Heart right ventricle (tissue), 16 donors: Measurements from ENCODE around the gene CRYZL1. TPM values are rescaled to one million over a fixed set of nuclear protein-coding genes. Genes with fewer than 3 reads are reported as not detected.

Experiments
- ATAC-seq, 8 donors: fragments of 200-7000 bp; cut with Tn5 transposase; one replicate each; pipeline ENCODE4 v1.9.1; 2020; ENCODE audit warnings: mild to moderate bottlenecking in 8 of 8, moderate library complexity in 8 of 8, moderate number of reproducible peaks in 1 of 8
- DNase-seq, 2 donors: peaks; one replicate each; pipeline ENCODE4 v3.0.0-alpha.2; 2020
- H3K27ac ChIP-seq, 10 donors: fragments of 200-600 bp; sonication (generic) in 2 of 10; one replicate each; pipeline versions ENCODE4 v1.5.0 to v1.8.0; 2020 to 2022; ENCODE audit warnings: mild to moderate bottlenecking in 3 of 10
- H3K27me3 ChIP-seq, 7 donors: fragments of 200-600 bp; one replicate each; pipeline ENCODE4 v1.8.0; 2021 to 2022; ENCODE audit warnings: mild to moderate bottlenecking in 2 of 7
- H3K36me3 ChIP-seq, 9 donors: fragments of 200-600 bp; sonication (generic) in 1 of 9; one replicate each; pipeline versions ENCODE4 v1.5.0 to v1.8.0; 2020 to 2022; ENCODE audit warnings: mild to moderate bottlenecking in 2 of 9
- H3K4me1 ChIP-seq, 9 donors: fragments of 200-600 bp; sonication (generic) in 1 of 9; one replicate each; pipeline versions ENCODE4 v1.5.0 to v1.8.0; 2020 to 2022; ENCODE audit warnings: mild to moderate bottlenecking in 4 of 9
- H3K4me3 ChIP-seq, 10 donors: fragments of 200-600 bp; sonication (generic) in 2 of 10; one replicate each; pipeline versions ENCODE4 v1.5.0 to v1.8.0; 2020 to 2022; ENCODE audit warnings: mild to moderate bottlenecking in 7 of 10, moderate library complexity in 2 of 10
- H3K9me3 ChIP-seq, 11 donors: fragments of 200-600 bp in 10 of 11; sonication (generic) in 2 of 11; one replicate each; pipeline versions ENCODE4 v1.5.0 to v1.8.0; 2013 to 2022; ENCODE audit warnings: mild to moderate bottlenecking in 2 of 11, control low read depth in 1 of 11, moderate library complexity in 1 of 11
- CTCF ChIP-seq, 9 donors: fragments of 200-600 bp; sonication (generic) in 2 of 9; IDR thresholded peaks; one replicate each; pipeline versions ENCODE4 v1.5.0 to v1.8.0; 2021 to 2022; ENCODE audit warnings: antibody characterized with exemption in 9 of 9, mild to moderate bottlenecking in 5 of 9, moderate library complexity in 1 of 9
- WGBS, 2 donors: extraction: QIAGEN DNeasy Blood & Tissue Kit; methylation state at CpG; one replicate each; pipeline ENCODE4 v1.1.7; 2013; ENCODE audit warnings: inconsistent platforms in 1 of 2; 5-methylcytosine and 5-hydroxymethylcytosine counted together
- intact Hi-C, 10 donors: fragments of 100-400 bp; cut with DNase I; formaldehyde crosslinking; loops; one replicate each; pipeline versions ENCODE4 v1.11.1 to v1.14.2; 2022
- polyA plus RNA-seq, 2 donors: library from polyadenylated mRNA; stranded (reverse); fragments of 200-250 nt; gene quantifications; one replicate each; pipeline ENCODE4 v1.2.3, GENCODE V29; 2013
- total RNA-seq, 10 donors: library from RNA; stranded (reverse); fragmentation: NEBNext Ultra II Directional in 3 of 10; extraction: Animal tissue kit (Norgen Biotek cat#: 25700) in 3 of 10; gene quantifications; one replicate each; pipeline versions ENCODE4 v1.2.1 to v1.2.4, GENCODE V29; 2021 to 2023
- donor health status: Arrhythmogenic right ventricular cardiomyopathy.
- donor health status: ischemic (EF 13 %, LVEDD 7.1; RV severe dilation, severe dysfunction).
- donor health status: healthy with polysubstance abuse.
- donor health status: DM: no; HTN: yes; CAD: no.
- donor health status: DM: no; HTN: no; CAD: no.
- donor health status: ischemic (EF 25% LVEDD 6.9; RV normal size, moderate dysfunction).
- donor health status: ischemic (EF 25% LVEDD 5.7; RV mildly dilated, moderate dysfunction).
- donor health status: healthy.
- donor health status: DM: yes; HTN: yes; CAD: no.
- donor health status: Ischemic cardiomyopathy.
- donor health status: ischemic (EF 35%, LVEDD 5.7; RV mildly dilated, moderate dysfunction).
- donor health status: nonischemic (EF 11% LVEDD 7.7; RV severe dilation, severe dysfunction).
- donor health status: DM: yes; HTN: yes; CAD: no.
- donor health status: PGD.
- donor health status: ischemic (EF 29% LVEDD 5.4; RV normal size, mild dysfunction).
- donor health status: nonischemic (EF 23%, LVEDD 6.1; RV moderate dilation, normal function).

The CRYZL1 gene
- total and polyA plus RNA-seq, 12 donors, result 15.3 to 31.8 (median 26.0) TPM

DNA sequence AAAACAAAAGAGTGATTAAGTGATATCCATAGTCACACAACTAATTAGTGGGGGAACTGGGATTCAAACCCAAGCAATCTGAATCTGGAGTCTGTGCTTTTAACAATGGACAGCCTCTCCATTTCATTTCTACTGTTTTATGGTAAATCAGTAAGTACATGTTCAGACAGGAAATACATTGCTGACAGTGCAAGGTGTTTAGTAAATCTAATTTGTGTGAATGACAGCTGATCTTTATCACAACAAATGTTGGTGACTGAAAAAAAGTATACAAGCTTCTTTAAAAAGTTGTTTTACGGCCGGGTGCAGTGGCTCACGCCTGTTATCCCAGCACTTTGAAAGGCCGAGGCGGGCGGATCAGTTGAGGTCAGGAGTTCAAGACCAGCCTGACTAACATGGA, 73.6 kb downstream of the CRYZL1 start:
- 86 to 88% methylated on average over 6 of the region's 6 CpGs for WGBS, 2 donors
- Histone ChIP-seq H3K27me3 (no peaks in the 10 kb centered on the region), H3K9me3 (no peaks in the 10 kb centered on the region), H3K4me1 (peaks cover 0 to 16% (median 6%) of the 10 kb centered on the region in 9 donors), H3K4me3 (no peak overlapping the region), H3K27ac (no peak overlapping the region), H3K36me3 (peaks cover 0 to 100% (median 37%) of the 10 kb centered on the region in 9 donors)
- no peak for TF ChIP-seq CTCF (IDR thresholded peaks at IDR 0.05)
- DNase-seq, result no peak
- no peak for ATAC-seq
- intact Hi-C loops, result no loop called here

DNA sequence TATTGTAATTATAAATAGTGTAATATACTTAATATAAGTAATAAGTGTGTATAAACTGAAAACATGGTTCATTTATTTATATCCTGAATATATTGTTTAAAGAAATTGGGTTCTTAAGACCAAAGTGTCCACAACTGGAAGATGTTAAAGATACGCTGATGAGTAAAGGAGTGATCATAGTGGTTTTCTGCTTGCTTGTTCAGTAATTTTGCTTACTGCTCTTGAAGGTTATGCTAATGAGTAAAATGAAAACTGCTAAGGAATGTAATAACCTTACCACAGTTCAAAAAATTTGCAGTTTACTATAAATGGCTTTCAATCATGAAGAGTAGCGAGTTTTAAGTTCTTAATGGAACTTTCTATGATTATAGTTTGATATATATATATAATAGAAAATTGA, 75.0 kb downstream of the CRYZL1 start:
- H3K27me3 ChIP-seq, result no peaks in the 10 kb centered on the region
- peaks cover 0 to 14% (median 8%) of the 10 kb centered on the region in 9 donors for H3K4me1 ChIP-seq
- peaks cover 0 to 100% (median 29%) of the 10 kb centered on the region in 9 donors for H3K36me3 ChIP-seq
- 97 to 98% methylated on average over 2 of the region's 2 CpGs for WGBS, 2 donors
- DNase-seq (no peak), ATAC-seq (no peak)
- H3K9me3 ChIP-seq, result no peaks in the 10 kb centered on the region
- H3K27ac ChIP-seq, result no peak overlapping the region
- no peak for TF ChIP-seq CTCF (IDR thresholded peaks at IDR 0.05)
- no peak overlapping the region for H3K4me3 ChIP-seq
- intact Hi-C loops, result no loop called here

- no peak for TF ChIP-seq CTCF (IDR thresholded peaks at IDR 0.05)
- no peak overlapping the region for H3K27ac ChIP-seq
- no peaks in the 10 kb centered on the region for H3K9me3 ChIP-seq
- H3K36me3 ChIP-seq, result peaks cover 0 to 100% (median 37%) of the 10 kb centered on the region in 9 donors
- H3K4me1 ChIP-seq, result peaks cover 0 to 36% (median 14%) of the 10 kb centered on the region in 9 donors
- no peak overlapping the region for H3K4me3 ChIP-seq
- 94 to 98% methylated on average over 2 of the region's 2 CpGs for WGBS, 2 donors
- H3K27me3 ChIP-seq, result no peaks in the 10 kb centered on the region
- DNase-seq, result no peak
- ATAC-seq, result no peak
- intact Hi-C loops, result loop anchor here in 1 of 10 donors (1.0 kb wide), 1 partner anchor 17 kb away; no protein-coding TSS in a partner anchor
Measured at GRCh38 chr21:33562389-33562788, 79.2 kb downstream of the CRYZL1 start.

DNA sequence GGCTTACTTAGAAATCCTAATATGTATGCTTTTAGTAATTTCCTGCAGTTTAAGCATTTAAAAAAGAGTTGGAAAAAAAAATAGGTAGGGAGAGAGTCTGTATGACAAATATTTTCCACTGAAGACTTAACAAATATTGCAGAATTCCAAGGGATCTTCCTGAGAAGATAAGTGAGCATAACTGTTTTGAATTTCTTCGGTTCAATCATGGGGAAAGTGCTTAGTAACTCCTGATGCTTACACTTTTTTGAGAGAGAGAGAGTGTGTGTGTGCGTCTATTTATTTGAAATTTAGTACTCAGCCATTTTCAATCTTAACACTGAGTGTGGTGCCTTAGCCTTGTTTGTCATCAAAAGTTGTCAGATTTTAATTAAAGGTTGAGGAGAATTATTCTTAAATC, 80.2 kb downstream of the CRYZL1 start:
- no peaks in the 10 kb centered on the region for H3K9me3 ChIP-seq
- peaks cover 0 to 100% (median 39%) of the 10 kb centered on the region in 9 donors for H3K36me3 ChIP-seq
- ATAC-seq (no peak), DNase-seq (no peak)
- intact Hi-C loops, result no loop called here
- H3K4me3 ChIP-seq, result no peak overlapping the region
- peaks cover 0 to 42% (median 17%) of the 10 kb centered on the region in 9 donors for H3K4me1 ChIP-seq
- no peak for TF ChIP-seq CTCF (IDR thresholded peaks at IDR 0.05)
- H3K27ac ChIP-seq, result peak overlapping the region in 1 of 10 donors; percentile 8
- WGBS, 2 donors, result 70 to 84% methylated on average over 2 of the region's 2 CpGs
- H3K27me3 ChIP-seq, result no peaks in the 10 kb centered on the region
